ENCODE measurements around the gene MAT2B.

GRCh38 chr5:163478982-163479271 is 26.5 kb upstream of the MAT2B start:
- TF ChIP-seq POLR2AphosphoS5 (IDR thresholded peaks at IDR 0.05; ENCODE audit: low read depth, low read length) (no peak), SIN3A (IDR thresholded peaks at IDR 0.05; ENCODE audit: borderline replicate concordance, insufficient read depth, low read length) (no peak)
- TF ChIP-seq, protein P1, sequence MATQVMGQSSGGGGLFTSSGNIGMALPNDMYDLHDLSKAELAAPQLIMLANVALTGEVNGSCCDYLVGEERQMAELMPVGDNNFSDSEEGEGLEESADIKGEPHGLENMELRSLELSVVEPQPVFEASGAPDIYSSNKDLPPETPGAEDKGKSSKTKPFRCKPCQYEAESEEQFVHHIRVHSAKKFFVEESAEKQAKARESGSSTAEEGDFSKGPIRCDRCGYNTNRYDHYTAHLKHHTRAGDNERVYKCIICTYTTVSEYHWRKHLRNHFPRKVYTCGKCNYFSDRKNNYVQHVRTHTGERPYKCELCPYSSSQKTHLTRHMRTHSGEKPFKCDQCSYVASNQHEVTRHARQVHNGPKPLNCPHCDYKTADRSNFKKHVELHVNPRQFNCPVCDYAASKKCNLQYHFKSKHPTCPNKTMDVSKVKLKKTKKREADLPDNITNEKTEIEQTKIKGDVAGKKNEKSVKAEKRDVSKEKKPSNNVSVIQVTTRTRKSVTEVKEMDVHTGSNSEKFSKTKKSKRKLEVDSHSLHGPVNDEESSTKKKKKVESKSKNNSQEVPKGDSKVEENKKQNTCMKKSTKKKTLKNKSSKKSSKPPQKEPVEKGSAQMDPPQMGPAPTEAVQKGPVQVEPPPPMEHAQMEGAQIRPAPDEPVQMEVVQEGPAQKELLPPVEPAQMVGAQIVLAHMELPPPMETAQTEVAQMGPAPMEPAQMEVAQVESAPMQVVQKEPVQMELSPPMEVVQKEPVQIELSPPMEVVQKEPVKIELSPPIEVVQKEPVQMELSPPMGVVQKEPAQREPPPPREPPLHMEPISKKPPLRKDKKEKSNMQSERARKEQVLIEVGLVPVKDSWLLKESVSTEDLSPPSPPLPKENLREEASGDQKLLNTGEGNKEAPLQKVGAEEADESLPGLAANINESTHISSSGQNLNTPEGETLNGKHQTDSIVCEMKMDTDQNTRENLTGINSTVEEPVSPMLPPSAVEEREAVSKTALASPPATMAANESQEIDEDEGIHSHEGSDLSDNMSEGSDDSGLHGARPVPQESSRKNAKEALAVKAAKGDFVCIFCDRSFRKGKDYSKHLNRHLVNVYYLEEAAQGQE (IDR thresholded peaks at IDR 0.05; ENCODE audit: insufficient read depth in 1 of 2, low read depth in 2 of 2, low read length in 2 of 2): no peak

Data from PFSK-1 (cell line).